Skeletal muscle tissue (tissue), 4 donors: ENCODE results near the gene IGF2BP2. TPM values are rescaled to one million over a fixed set of nuclear protein-coding genes. Genes with fewer than 3 reads are reported as not detected.
A peak's percentile ranks its signal among the peaks of the same experiment; 100 is the strongest.

Experiments
- H3K27ac ChIP-seq: one replicate; pipeline ENCODE4 v1.7.0; 2013; ENCODE audit warnings: mild to moderate bottlenecking, low read depth, low read length, inconsistent platforms
- H3K27me3 ChIP-seq, 3 donors: one replicate each; pipeline ENCODE4 v1.7.0; 2013; ENCODE audit warnings: low read length in 3 of 3; ENCODE audit not compliant: control insufficient read depth in 3 of 3, insufficient read depth in 3 of 3
- H3K36me3 ChIP-seq, 3 donors: one replicate each; pipeline ENCODE4 v1.7.0; 2013; ENCODE audit warnings: low read length in 3 of 3; ENCODE audit not compliant: control insufficient read depth in 3 of 3, insufficient read depth in 3 of 3
- H3K4me1 ChIP-seq, 3 donors: one replicate each; pipeline ENCODE4 v1.7.0; 2013; ENCODE audit warnings: low read length in 3 of 3, mild to moderate bottlenecking in 3 of 3; ENCODE audit not compliant: control insufficient read depth in 3 of 3, insufficient read depth in 3 of 3
- H3K4me3 ChIP-seq, 3 donors: one replicate each; pipeline ENCODE4 v1.7.0; 2013; ENCODE audit warnings: low read length in 3 of 3
- H3K9ac ChIP-seq, 3 donors: one replicate each; pipeline ENCODE4 v1.7.0; 2013; ENCODE audit warnings: low read length in 3 of 3, mild to moderate bottlenecking in 3 of 3, moderate library complexity in 2 of 3, low read depth in 1 of 3
- H3K9me3 ChIP-seq, 3 donors: one replicate each; pipeline ENCODE4 v1.7.0; 2013; ENCODE audit warnings: low read length in 3 of 3; ENCODE audit not compliant: control insufficient read depth in 3 of 3
- total RNA-seq: library from RNA; depleted of rRNA; stranded (reverse); fragments of >200 nt; gene quantifications from one replicate; pipeline ENCODE4 v1.2.3, GENCODE V29; 2014
- donor health status: Osteomylitis.

IGF2BP2 gene
- total RNA-seq, 1 donor from 2014 or later = 26.6 TPM

- H3K9ac ChIP-seq = peak overlapping the region in 2 of 3 donors; percentile 24 to 78
- H3K9me3 ChIP-seq = no peaks in the 10 kb centered on the region
- peak overlapping the region; percentile 87 for H3K27ac ChIP-seq
- H3K4me3 ChIP-seq = peak overlapping the region; percentile 13 to 46 (median 32)
- H3K36me3 ChIP-seq = no peaks in the 10 kb centered on the region
- peaks cover 16 to 42% (median 20%) of the 10 kb centered on the region in 3 donors for H3K4me1 ChIP-seq
- no peaks in the 10 kb centered on the region for H3K27me3 ChIP-seq
Observed at GRCh38 chr3:185759512-185759911, 65.3 kb downstream of the IGF2BP2 start.

- peak overlapping the region in 1 of 3 donors; percentile 50 for H3K9ac ChIP-seq
- H3K27me3 ChIP-seq = no peaks in the 10 kb centered on the region
- no peaks in the 10 kb centered on the region for H3K9me3 ChIP-seq
- H3K27ac ChIP-seq = peak overlapping the region; percentile 87
- no peaks in the 10 kb centered on the region for H3K36me3 ChIP-seq
- H3K4me3 ChIP-seq = peak overlapping the region in 2 of 3 donors; percentile 13 to 32
- H3K4me1 ChIP-seq = peaks cover 11 to 38% (median 16%) of the 10 kb centered on the region in 3 donors
Observed at GRCh38 chr3:185758912-185759311, 65.9 kb downstream of the IGF2BP2 start.

- no peaks in the 10 kb centered on the region for H3K27me3 ChIP-seq
- H3K9ac ChIP-seq = no peak overlapping the region
- no peak overlapping the region for H3K27ac ChIP-seq
- H3K9me3 ChIP-seq = no peaks in the 10 kb centered on the region
- peaks cover 11 to 33% (median 16%) of the 10 kb centered on the region in 3 donors for H3K4me1 ChIP-seq
- no peak overlapping the region for H3K4me3 ChIP-seq
- H3K36me3 ChIP-seq = no peaks in the 10 kb centered on the region
Observed at GRCh38 chr3:185757176-185757575, 67.7 kb downstream of the IGF2BP2 start.

GRCh38 chr3:185756477-185756876, 68.4 kb downstream of the IGF2BP2 start:
- Histone ChIP-seq H3K9me3 (no peaks in the 10 kb centered on the region), H3K36me3 (no peaks in the 10 kb centered on the region), H3K4me3 (no peak overlapping the region), H3K4me1 (peaks cover 11 to 33% (median 16%) of the 10 kb centered on the region in 3 donors), H3K9ac (no peak overlapping the region), H3K27me3 (no peaks in the 10 kb centered on the region), H3K27ac (no peak overlapping the region)

- no peaks in the 10 kb centered on the region for H3K27me3 ChIP-seq
- H3K4me1 ChIP-seq = peaks cover 11 to 23% (median 12%) of the 10 kb centered on the region in 3 donors
- H3K9ac ChIP-seq = no peak overlapping the region
- no peak overlapping the region for H3K27ac ChIP-seq
- H3K36me3 ChIP-seq = no peaks in the 10 kb centered on the region
- H3K9me3 ChIP-seq = no peaks in the 10 kb centered on the region
- no peak overlapping the region for H3K4me3 ChIP-seq
Observed at GRCh38 chr3:185754920-185755319, 69.9 kb downstream of the IGF2BP2 start.

GRCh38 chr3:185753354-185753753, 71.5 kb downstream of the IGF2BP2 start:
- Histone ChIP-seq H3K27ac (no peak overlapping the region), H3K36me3 (no peaks in the 10 kb centered on the region), H3K4me1 (peaks cover 0 to 10% (median under 1%) of the 10 kb centered on the region in 3 donors), H3K27me3 (no peaks in the 10 kb centered on the region), H3K9ac (no peak overlapping the region), H3K4me3 (no peak overlapping the region), H3K9me3 (no peaks in the 10 kb centered on the region)

GRCh38 chr3:185750702-185751101, 74.1 kb downstream of the IGF2BP2 start:
- no peaks in the 10 kb centered on the region for H3K27me3 ChIP-seq
- no peaks in the 10 kb centered on the region for H3K9me3 ChIP-seq
- H3K4me3 ChIP-seq = no peak overlapping the region
- H3K27ac ChIP-seq = no peak overlapping the region
- no peaks in the 10 kb centered on the region for H3K36me3 ChIP-seq
- no peak overlapping the region for H3K9ac ChIP-seq
- H3K4me1 ChIP-seq = no peaks in the 10 kb centered on the region

- H3K9ac ChIP-seq = no peak overlapping the region
- H3K4me3 ChIP-seq = no peak overlapping the region
- no peaks in the 10 kb centered on the region for H3K9me3 ChIP-seq
- H3K27ac ChIP-seq = no peak overlapping the region
- no peaks in the 10 kb centered on the region for H3K36me3 ChIP-seq
- H3K4me1 ChIP-seq = no peaks in the 10 kb centered on the region
- H3K27me3 ChIP-seq = no peaks in the 10 kb centered on the region
Observed at GRCh38 chr3:185750015-185750414, 74.8 kb downstream of the IGF2BP2 start.

GRCh38 chr3:185746470-185746869, 78.4 kb downstream of the IGF2BP2 start:
- no peaks in the 10 kb centered on the region for H3K9me3 ChIP-seq
- no peak overlapping the region for H3K4me3 ChIP-seq
- no peak overlapping the region for H3K27ac ChIP-seq
- no peaks in the 10 kb centered on the region for H3K4me1 ChIP-seq
- no peaks in the 10 kb centered on the region for H3K27me3 ChIP-seq
- no peak overlapping the region for H3K9ac ChIP-seq
- no peaks in the 10 kb centered on the region for H3K36me3 ChIP-seq

- H3K9ac ChIP-seq = no peak overlapping the region
- peaks cover 0 to 3% (median 0%) of the 10 kb centered on the region in 3 donors for H3K4me1 ChIP-seq
- H3K4me3 ChIP-seq = no peak overlapping the region
- no peak overlapping the region for H3K27ac ChIP-seq
- H3K27me3 ChIP-seq = no peaks in the 10 kb centered on the region
- H3K36me3 ChIP-seq = no peaks in the 10 kb centered on the region
- no peaks in the 10 kb centered on the region for H3K9me3 ChIP-seq
Observed at GRCh38 chr3:185744997-185745843, 79.6 kb downstream of the IGF2BP2 start.
